Activated CD8-positive, alpha-beta memory T cell treated with anti-CD3 and anti-CD28 coated beads, Interleukin-2, amount 50 U/mL, for 24 hours (primary cell): ENCODE data around the gene PRPF31.

Experiments used
- DNase-seq: peaks from one replicate; pipeline ENCODE4 v3.0.0-alpha.2; 2020; ENCODE audit errors: extremely low read depth

Gene PRPF31

GRCh38 chr19:54141356-54141755 lies 25.8 kb downstream of the PRPF31 start:
- DNase-seq, result no peak

GRCh38 chr19:54142166-54142780 lies 26.7 kb downstream of the PRPF31 start:
- no peak for DNase-seq

GRCh38 chr19:54145541-54146158 lies 30.1 kb downstream of the PRPF31 start:
- DNase-seq, result no peak

- no peak for DNase-seq
Observed at GRCh38 chr19:54147676-54148075, 32.1 kb downstream of the PRPF31 start.

GRCh38 chr19:54148158-54148557 lies 32.6 kb downstream of the PRPF31 start:
- DNase-seq, result no peak

GRCh38 chr19:54149021-54149812 lies 33.7 kb downstream of the PRPF31 start:
- no peak for DNase-seq

GRCh38 chr19:54151362-54152035 lies 35.9 kb downstream of the PRPF31 start:
- DNase-seq, result no peak

- no peak for DNase-seq
Observed at GRCh38 chr19:54152267-54152666, 36.7 kb downstream of the PRPF31 start.

- DNase-seq, result no peak
Observed at GRCh38 chr19:54152878-54153524, 37.4 kb downstream of the PRPF31 start.

- no peak for DNase-seq
Observed at GRCh38 chr19:54153731-54154326, 38.3 kb downstream of the PRPF31 start.

GRCh38 chr19:54154603-54155345 lies 39.2 kb downstream of the PRPF31 start:
- no peak for DNase-seq

GRCh38 chr19:54155694-54156093 lies 40.1 kb downstream of the PRPF31 start:
- DNase-seq, result no peak

- no peak for DNase-seq
Observed at GRCh38 chr19:54156490-54156889, 40.9 kb downstream of the PRPF31 start.

GRCh38 chr19:54156953-54157352 lies 41.4 kb downstream of the PRPF31 start:
- no peak for DNase-seq

- no peak for DNase-seq
Observed at GRCh38 chr19:54158812-54159351, 43.3 kb downstream of the PRPF31 start.

GRCh38 chr19:54159352-54160181 lies 44.0 kb downstream of the PRPF31 start, which contains the start of gene LENG1:
Gene LENG1, minus strand, starts transcription at chr19:54159721. Its CDS starts 26 bp downstream, at chr19:54159695.
- peak; percentile 98 for DNase-seq

GRCh38 chr19:54160182-54160811 lies 44.7 kb downstream of the PRPF31 start:
- DNase-seq, result no peak

- no peak for DNase-seq
Observed at GRCh38 chr19:54160854-54161253, 45.3 kb downstream of the PRPF31 start.

GRCh38 chr19:54162241-54162805 lies 46.8 kb downstream of the PRPF31 start:
- peak; percentile 58 for DNase-seq
